ENCODE results near the gene OR2A14. TPM values are rescaled to one million over a fixed set of nuclear protein-coding genes. Genes with fewer than 3 reads are reported as not detected.
A peak's percentile ranks its signal among the peaks of the same experiment; 100 is the strongest.
"Not testable (repeated sequence)": the region's sequence is repeated elsewhere in the genome, so short reads cannot be mapped to it uniquely, and the experiment has no call there.

OR2A14 gene
- total RNA-seq, 1 donor: not detected

DNA sequence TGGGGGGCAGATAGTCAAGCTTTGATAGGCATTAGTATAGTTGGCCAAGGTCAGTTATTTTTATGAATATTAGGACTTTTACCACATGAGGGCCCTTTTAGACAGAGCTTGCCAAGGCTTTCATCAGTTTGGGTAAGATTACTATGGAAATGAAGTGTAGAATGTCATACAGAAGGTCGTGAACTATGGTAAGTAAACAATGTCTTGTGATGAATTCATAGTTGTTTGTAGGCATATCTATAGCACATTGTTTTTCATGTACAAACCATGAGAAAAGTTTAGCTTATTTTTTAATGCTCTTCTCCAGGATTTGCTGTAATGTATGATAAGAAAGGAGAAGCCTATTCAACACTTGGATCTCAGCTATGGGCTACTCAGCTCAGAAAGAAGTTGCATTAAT lies 9.3 kb upstream of the OR2A14 start:
- no peaks in the 10 kb centered on the region for H4K20me1 ChIP-seq (ENCODE audit: insufficient read depth, low read length)
- H3K36me3 ChIP-seq (ENCODE audit: insufficient read depth, low read length): no peaks in the 10 kb centered on the region
- TF ChIP-seq, protein P1, sequence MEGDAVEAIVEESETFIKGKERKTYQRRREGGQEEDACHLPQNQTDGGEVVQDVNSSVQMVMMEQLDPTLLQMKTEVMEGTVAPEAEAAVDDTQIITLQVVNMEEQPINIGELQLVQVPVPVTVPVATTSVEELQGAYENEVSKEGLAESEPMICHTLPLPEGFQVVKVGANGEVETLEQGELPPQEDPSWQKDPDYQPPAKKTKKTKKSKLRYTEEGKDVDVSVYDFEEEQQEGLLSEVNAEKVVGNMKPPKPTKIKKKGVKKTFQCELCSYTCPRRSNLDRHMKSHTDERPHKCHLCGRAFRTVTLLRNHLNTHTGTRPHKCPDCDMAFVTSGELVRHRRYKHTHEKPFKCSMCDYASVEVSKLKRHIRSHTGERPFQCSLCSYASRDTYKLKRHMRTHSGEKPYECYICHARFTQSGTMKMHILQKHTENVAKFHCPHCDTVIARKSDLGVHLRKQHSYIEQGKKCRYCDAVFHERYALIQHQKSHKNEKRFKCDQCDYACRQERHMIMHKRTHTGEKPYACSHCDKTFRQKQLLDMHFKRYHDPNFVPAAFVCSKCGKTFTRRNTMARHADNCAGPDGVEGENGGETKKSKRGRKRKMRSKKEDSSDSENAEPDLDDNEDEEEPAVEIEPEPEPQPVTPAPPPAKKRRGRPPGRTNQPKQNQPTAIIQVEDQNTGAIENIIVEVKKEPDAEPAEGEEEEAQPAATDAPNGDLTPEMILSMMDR (IDR thresholded peaks at IDR 0.05; ENCODE audit: extremely low read depth, low read depth, low read length): no peak
- no peak overlapping the region for H2AFZ ChIP-seq (ENCODE audit: low read length)
- H3K4me1 ChIP-seq (ENCODE audit: insufficient read depth, low read length): no peaks in the 10 kb centered on the region
- H3K27ac ChIP-seq (ENCODE audit: low read depth, low read length): no peak overlapping the region
- no peaks in the 10 kb centered on the region for H3K9me3 ChIP-seq (ENCODE audit: low read depth, low read length)
- no peak overlapping the region for H3K4me3 ChIP-seq (ENCODE audit: insufficient read depth, low read length)
- no peaks in the 10 kb centered on the region for H3K79me2 ChIP-seq (ENCODE audit: insufficient read depth, low read length)
- no peaks in the 10 kb centered on the region for H3K27me3 ChIP-seq (ENCODE audit: insufficient read depth, low read length)
- DNase-seq (ENCODE audit: insufficient read length, low spot score, missing footprints): no peak
- no peak overlapping the region for H3K4me2 ChIP-seq (ENCODE audit: insufficient read depth, low read length)

DNA sequence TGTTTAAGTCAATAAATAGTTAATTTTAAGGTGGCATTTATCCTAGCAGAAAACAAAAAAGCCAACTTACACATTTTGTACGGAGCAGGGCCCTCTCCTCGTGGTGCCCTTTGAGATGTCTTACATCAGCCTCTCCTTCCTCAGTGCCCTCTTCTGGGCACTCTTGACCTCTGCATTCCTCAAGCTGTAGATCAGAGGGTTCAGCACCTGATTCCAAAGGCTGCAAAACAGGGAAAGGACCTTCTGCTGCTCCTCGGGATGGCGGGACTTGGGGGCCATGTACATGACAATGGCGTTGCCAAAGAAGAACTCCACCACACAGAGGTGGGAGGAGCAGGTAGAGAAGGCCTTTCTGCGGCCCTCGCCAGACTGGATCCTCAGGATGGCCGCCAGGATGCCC lies 4.6 kb upstream of the OR2A14 start:
- Histone ChIP-seq H3K9me3 (ENCODE audit: low read depth, low read length) (no peaks in the 10 kb centered on the region), H3K4me3 (ENCODE audit: insufficient read depth, low read length) (no peak overlapping the region), H3K27ac (ENCODE audit: low read depth, low read length) (no peak overlapping the region), H2AFZ (ENCODE audit: low read length) (no peak overlapping the region), H3K79me2 (ENCODE audit: insufficient read depth, low read length) (no peaks in the 10 kb centered on the region), H3K36me3 (ENCODE audit: insufficient read depth, low read length) (no peaks in the 10 kb centered on the region), H3K4me2 (ENCODE audit: insufficient read depth, low read length) (no peak overlapping the region), H3K4me1 (ENCODE audit: insufficient read depth, low read length) (no peaks in the 10 kb centered on the region), H3K27me3 (ENCODE audit: insufficient read depth, low read length) (no peaks in the 10 kb centered on the region), H4K20me1 (ENCODE audit: insufficient read depth, low read length) (no peaks in the 10 kb centered on the region)
- no peak for DNase-seq (ENCODE audit: insufficient read length, low spot score, missing footprints)
- TF ChIP-seq, protein P1 (IDR thresholded peaks at IDR 0.05; ENCODE audit: extremely low read depth, low read depth, low read length): no peak

DNA sequence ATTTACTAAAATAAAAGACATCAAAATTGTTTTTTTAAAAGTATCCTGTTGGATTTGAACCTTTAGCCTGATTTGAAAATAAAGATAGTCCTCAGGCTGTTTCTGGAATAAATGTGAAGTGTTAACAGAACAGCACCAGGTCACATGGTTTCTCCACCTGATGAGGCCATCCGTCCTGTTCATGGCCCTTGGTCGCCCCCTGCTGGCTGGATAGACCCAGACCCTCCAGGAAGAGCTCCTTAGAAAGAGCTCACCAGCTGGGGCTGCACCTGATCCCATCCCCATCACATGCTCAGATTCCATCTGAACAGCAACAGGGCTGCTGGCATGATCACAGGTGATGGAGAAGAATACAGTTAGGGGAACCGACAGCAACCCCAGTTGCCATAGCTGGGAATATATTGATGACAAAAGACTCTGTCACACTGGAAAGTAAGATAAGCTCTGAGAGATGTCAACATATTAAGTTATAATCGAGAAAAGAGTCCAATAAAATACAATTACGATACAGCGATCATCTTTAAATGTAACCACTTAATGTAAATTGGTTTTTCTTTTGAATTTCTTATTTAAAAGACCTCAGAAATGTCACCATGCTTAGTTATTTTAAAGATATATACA lies 4.8 kb downstream of the OR2A14 start:
- Histone ChIP-seq H3K4me2 (ENCODE audit: insufficient read depth, low read length) (no peak overlapping the region), H3K27me3 (ENCODE audit: insufficient read depth, low read length) (no peaks in the 10 kb centered on the region), H3K4me3 (ENCODE audit: insufficient read depth, low read length) (no peak overlapping the region), H3K9me3 (ENCODE audit: low read depth, low read length) (no peaks in the 10 kb centered on the region), H3K79me2 (ENCODE audit: insufficient read depth, low read length) (no peaks in the 10 kb centered on the region), H3K36me3 (ENCODE audit: insufficient read depth, low read length) (no peaks in the 10 kb centered on the region), H3K27ac (ENCODE audit: low read depth, low read length) (no peak overlapping the region), H4K20me1 (ENCODE audit: insufficient read depth, low read length) (no peaks in the 10 kb centered on the region), H3K4me1 (ENCODE audit: insufficient read depth, low read length) (no peaks in the 10 kb centered on the region), H2AFZ (ENCODE audit: low read length) (no peak overlapping the region)
- peak; percentile 78 for DNase-seq (ENCODE audit: insufficient read length, low spot score, missing footprints)
- TF ChIP-seq, protein P1 (IDR thresholded peaks at IDR 0.05; ENCODE audit: extremely low read depth, low read depth, low read length): peak; percentile 93

DNA sequence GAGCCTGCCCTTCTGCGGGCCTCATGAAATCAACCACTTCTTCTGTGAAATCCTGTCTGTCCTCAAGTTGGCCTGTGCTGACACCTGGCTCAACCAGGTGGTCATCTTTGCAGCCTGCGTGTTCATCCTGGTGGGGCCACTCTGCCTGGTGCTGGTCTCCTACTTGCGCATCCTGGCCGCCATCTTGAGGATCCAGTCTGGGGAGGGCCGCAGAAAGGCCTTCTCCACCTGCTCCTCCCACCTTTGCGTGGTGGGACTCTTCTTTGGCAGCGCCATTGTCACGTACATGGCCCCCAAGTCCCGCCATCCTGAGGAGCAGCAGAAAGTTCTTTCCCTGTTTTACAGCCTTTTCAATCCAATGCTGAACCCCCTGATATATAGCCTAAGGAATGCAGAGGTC lies 6.6 kb downstream of the OR2A14 start:
- not testable (repeated sequence) for H2AFZ ChIP-seq (ENCODE audit: low read length); H3K27ac ChIP-seq (ENCODE audit: low read depth, low read length); H3K27me3 ChIP-seq (ENCODE audit: insufficient read depth, low read length); H3K36me3 ChIP-seq (ENCODE audit: insufficient read depth, low read length); H3K79me2 ChIP-seq (ENCODE audit: insufficient read depth, low read length); H3K4me2 ChIP-seq (ENCODE audit: insufficient read depth, low read length); DNase-seq (ENCODE audit: insufficient read length, low spot score, missing footprints); H3K9me3 ChIP-seq (ENCODE audit: low read depth, low read length); H3K4me3 ChIP-seq (ENCODE audit: insufficient read depth, low read length); H4K20me1 ChIP-seq (ENCODE audit: insufficient read depth, low read length); H3K4me1 ChIP-seq (ENCODE audit: insufficient read depth, low read length)

Data from osteoblast (primary cell).